Measurements from ENCODE around the gene TNRC18.

GRCh38 chr7:5361446-5362127 lies 62.0 kb downstream of the TNRC18 start:
- TF ChIP-seq CTCF (IDR thresholded peaks at IDR 0.05) (no peak), POLR2A (IDR thresholded peaks at IDR 0.05) (no peak)

Measured in esophagus squamous epithelium (tissue), 4 donors.